ENCODE data around the gene DUS1L.

DNA sequence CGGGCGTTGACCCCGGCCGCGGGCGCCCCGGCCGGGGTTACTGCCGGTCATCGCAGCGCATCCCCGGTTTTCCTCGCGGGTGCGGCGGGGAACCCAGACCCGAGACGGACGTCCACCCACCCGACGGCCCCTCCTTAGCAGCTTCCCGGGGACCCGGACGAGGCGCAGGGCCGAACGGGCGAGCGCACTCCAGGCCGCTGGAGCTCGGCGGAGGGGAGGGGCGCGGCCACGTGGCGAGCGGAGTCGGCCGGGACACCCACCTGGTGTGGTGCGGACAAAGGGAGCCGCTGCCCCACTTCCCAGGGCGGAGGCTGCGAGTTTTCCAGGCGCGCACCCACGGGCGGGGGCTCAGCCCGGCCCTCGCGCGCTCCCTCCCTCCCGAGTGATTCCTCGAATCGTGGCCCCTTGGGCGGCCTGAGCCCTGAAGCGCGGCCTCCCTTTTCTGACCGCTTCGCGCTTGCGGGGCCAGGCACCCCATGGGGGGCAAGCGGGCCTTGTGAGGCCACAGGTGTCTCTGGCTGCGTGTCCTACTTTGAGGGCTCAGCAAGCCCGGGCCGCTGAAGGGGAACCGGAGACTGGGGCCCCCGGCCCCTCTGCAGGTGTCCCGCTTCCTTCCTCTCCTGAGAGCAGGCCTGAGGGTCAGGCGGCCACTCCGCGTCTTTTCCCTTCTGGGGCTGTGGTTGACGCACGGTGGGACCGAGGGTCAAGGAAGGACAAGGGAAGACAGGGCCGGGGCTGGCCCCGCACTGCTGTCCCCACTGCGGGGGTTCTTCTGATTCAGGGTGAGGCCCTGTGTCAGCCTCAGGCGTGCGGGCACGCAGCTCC lies 33.5 kb upstream of the DUS1L start:
- TF ChIP-seq GATA2 (IDR thresholded peaks at IDR 0.05; ENCODE audit: low read depth, low read length) (no peak), GATA3 (IDR thresholded peaks at IDR 0.05; ENCODE audit: low read depth, low read length) (no peak)

Data from SH-SY5Y (cell line).